ENCODE measurements around the gene ABCC3.

The ABCC3 gene

DNA sequence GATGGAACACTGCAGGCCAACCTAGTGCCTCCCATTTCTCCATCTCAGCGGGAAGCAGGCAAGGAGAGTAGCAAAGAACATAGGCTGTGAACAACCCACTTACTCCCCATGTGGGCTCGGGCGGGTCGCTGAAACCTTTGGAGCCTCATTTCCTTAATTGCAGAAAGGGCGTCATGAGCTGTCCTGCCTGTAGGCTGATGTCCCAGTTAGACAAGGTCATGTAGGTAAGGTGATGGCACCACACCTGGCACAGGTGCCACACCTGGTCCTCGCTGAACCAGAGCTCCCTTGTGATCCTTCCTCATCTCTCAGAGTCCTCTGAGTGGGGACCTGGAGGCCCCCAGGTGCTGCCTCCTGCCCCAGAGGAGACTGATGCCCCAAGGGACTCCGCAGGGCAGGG, 22.9 kb downstream of the ABCC3 start:
- DNase-seq (ENCODE audit: low spot score): no peak
- ChIA-PET POLR2A (ENCODE audit: low non-redundant PET) (no interaction called here), CTCF (interaction anchor here (0.6 kb wide), 1 partner anchor 101 kb away, joined by 3 read pairs; no protein-coding TSS in a partner anchor)
- H3K27ac ChIP-seq: peak overlapping the region; percentile 85
- TF ChIP-seq, protein P1, sequence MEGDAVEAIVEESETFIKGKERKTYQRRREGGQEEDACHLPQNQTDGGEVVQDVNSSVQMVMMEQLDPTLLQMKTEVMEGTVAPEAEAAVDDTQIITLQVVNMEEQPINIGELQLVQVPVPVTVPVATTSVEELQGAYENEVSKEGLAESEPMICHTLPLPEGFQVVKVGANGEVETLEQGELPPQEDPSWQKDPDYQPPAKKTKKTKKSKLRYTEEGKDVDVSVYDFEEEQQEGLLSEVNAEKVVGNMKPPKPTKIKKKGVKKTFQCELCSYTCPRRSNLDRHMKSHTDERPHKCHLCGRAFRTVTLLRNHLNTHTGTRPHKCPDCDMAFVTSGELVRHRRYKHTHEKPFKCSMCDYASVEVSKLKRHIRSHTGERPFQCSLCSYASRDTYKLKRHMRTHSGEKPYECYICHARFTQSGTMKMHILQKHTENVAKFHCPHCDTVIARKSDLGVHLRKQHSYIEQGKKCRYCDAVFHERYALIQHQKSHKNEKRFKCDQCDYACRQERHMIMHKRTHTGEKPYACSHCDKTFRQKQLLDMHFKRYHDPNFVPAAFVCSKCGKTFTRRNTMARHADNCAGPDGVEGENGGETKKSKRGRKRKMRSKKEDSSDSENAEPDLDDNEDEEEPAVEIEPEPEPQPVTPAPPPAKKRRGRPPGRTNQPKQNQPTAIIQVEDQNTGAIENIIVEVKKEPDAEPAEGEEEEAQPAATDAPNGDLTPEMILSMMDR (conservative IDR thresholded peaks at IDR 0.05; ENCODE audit: low read depth): no peak

DNA sequence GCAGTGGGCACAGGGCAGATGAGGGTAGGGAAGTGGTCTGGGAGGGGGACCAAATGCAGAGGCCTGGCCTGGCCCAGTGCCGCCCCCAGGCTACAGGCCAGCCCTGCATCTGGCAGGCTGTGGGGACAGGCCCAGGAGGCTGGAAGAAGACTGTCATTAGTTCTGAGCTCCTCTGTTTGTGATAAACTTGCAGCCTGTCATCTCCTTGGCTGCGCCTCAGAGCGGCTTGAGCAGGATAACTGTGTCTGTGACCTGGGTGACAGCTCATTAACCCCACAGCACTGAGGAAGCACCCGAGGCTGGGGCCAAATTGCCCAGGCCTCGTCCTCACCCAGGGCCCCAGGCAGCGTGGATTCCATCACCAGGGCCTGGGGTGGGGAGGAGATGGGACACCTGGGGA, 23.9 kb downstream of the ABCC3 start:
- H3K27ac ChIP-seq: peak overlapping the region; percentile 85
- DNase-seq (ENCODE audit: low spot score): no peak
- CTCF ChIA-PET: interaction anchor here (0.6 kb wide), 1 partner anchor 103 kb away, joined by 3 read pairs; no protein-coding TSS in a partner anchor
- TF ChIP-seq, protein P1 (conservative IDR thresholded peaks at IDR 0.05; ENCODE audit: low read depth): no peak
- POLR2A ChIA-PET (ENCODE audit: low non-redundant PET): no interaction called here

DNA sequence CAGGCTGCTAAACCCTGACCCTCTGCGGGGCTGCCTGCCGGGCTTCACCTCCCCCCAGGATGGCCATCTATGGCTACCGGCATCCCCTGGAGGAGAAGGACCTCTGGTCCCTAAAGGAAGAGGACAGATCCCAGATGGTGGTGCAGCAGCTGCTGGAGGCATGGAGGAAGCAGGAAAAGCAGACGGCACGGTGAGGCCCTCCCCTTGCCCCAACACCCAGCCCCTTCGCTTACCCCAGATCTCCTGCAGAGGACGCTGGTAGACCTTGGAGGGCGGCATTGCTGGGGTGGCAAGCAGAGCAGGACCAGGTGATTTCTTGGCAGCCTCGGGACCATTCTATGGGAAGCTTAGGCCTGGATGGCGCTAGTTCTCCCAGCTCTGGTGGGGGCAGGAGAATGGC, 24.5 kb downstream of the ABCC3 start:
- POLR2A ChIA-PET (ENCODE audit: low non-redundant PET): no interaction called here

DNA sequence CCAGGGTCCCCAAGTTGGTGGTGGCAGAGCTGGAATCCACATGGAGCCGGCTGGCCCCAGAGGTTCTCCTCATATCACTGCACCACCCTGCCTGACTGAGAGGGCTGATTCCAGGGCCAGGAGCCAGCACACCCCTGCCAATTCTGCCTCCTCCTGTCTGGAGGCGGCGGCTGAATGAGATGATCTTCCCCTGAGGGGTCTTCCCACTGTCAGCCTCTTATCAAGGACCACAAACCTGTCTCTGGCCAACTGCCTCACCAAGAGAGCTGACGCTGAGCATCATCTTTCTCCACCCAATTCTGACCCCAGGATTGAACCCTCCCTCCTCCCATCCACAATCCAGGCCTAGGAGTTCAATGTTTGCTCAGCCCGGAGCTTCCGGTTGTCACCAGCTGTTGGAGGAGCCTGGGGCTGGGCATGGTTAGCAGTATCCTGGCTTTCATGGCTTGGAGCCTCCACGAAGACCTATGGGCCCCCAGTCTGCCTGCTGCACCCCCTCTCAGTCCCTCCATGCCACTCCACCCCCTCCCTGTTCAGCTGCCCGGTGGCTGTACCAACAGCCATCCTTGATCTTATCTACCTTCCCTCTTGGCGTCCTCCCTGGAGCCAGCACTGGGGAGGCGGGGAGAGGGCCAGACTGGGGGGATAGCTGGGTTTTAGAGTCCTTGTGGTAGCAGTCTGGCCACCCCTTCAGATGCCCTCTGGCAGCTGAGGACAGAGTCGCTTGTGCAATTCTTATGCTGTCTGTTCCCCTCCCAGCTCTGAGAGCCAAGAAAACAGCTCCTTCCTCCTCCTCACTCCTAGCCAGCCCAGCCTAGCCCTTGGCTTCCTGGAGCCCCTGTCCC, 25.6 kb downstream of the ABCC3 start:
- CTCF ChIA-PET: interaction anchor here (0.5 kb wide), 1 partner anchor 30 kb away, joined by 3 read pairs; no protein-coding TSS in a partner anchor
- TF ChIP-seq, protein P1 (conservative IDR thresholded peaks at IDR 0.05; ENCODE audit: low read depth): no peak
- peak overlapping the region; percentile 85 for H3K27ac ChIP-seq
- POLR2A ChIA-PET (ENCODE audit: low non-redundant PET): interaction anchor here (0.8 kb wide), 1 partner anchor 21 kb away, joined by 4 read pairs; no protein-coding TSS in a partner anchor
- no peak for DNase-seq (ENCODE audit: low spot score)

More for the DNA sequence above, 24.5 kb downstream of the ABCC3 start:
- TF ChIP-seq, protein P1 (conservative IDR thresholded peaks at IDR 0.05; ENCODE audit: low read depth): no peak
- H3K27ac ChIP-seq: peak overlapping the region; percentile 85
- DNase-seq (ENCODE audit: low spot score): no peak
- CTCF ChIA-PET: no interaction called here

DNA sequence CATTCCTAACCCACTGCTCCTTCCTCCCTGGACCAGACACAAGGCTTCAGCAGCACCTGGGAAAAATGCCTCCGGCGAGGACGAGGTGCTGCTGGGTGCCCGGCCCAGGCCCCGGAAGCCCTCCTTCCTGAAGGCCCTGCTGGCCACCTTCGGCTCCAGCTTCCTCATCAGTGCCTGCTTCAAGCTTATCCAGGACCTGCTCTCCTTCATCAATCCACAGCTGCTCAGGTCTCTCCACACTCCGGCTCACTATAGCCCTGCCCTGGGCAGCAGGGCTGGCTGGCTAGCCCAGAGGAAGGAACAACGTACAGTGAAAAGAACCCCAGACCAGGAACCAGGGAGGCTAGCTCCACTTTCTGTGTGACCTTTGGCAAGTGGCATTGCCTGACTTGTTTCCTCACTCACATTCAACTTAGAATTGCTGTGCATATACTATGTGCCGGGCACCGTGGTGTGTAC, 26.2 kb downstream of the ABCC3 start:
- CTCF ChIA-PET: interaction anchor here (0.5 to 1.3 kb wide), 2 partner anchors 30 kb away, joined by 3 to 7 read pairs; no protein-coding TSS in a partner anchor
- H3K27ac ChIP-seq: peak overlapping the region; percentile 85
- TF ChIP-seq, protein P1 (conservative IDR thresholded peaks at IDR 0.05; ENCODE audit: low read depth): no peak
- POLR2A ChIA-PET (ENCODE audit: low non-redundant PET): interaction anchor here (0.8 kb wide), 1 partner anchor 22 kb away, joined by 4 read pairs; no protein-coding TSS in a partner anchor
- DNase-seq (ENCODE audit: low spot score): no peak

DNA sequence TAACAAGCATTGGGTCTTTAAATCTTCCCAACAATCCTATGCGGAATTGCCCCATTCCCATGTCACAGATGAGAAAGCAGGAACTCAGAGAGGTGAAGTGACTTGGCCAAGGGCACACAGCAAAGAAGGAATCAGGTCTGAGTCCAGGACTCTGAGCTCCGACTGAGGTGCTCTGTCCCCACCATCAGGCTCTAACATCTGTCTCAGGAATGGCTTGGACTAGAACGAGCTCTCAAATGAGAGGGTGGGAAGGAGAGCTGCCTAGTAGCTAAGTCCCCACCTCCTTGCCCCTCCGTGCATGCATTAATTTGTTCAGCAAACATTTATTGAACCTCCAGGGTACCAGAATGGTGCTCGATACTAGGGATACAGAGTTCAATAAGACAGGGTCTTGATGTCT, 26.7 kb downstream of the ABCC3 start:
- ChIA-PET POLR2A (ENCODE audit: low non-redundant PET) (interaction anchor here (1.2 kb wide), 1 partner anchor 26 kb away, joined by 9 read pairs; no protein-coding TSS in a partner anchor), CTCF (interaction anchor here (1.3 kb wide), 2 partner anchors 30 to 31 kb away, joined by 5 to 7 read pairs; no protein-coding TSS in a partner anchor)
- DNase-seq (ENCODE audit: low spot score): no peak
- H3K27ac ChIP-seq: peak overlapping the region; percentile 85
- TF ChIP-seq, protein P1 (conservative IDR thresholded peaks at IDR 0.05; ENCODE audit: low read depth): no peak

All from RWPE1 (cell line).